ENCODE measurements around the gene TFAP2C. TPM values are rescaled to one million over a fixed set of nuclear protein-coding genes. Genes with fewer than 3 reads are reported as not detected.

Gene TFAP2C
- total RNA-seq, 1 experiment from 2014 or later: not detected

DNA sequence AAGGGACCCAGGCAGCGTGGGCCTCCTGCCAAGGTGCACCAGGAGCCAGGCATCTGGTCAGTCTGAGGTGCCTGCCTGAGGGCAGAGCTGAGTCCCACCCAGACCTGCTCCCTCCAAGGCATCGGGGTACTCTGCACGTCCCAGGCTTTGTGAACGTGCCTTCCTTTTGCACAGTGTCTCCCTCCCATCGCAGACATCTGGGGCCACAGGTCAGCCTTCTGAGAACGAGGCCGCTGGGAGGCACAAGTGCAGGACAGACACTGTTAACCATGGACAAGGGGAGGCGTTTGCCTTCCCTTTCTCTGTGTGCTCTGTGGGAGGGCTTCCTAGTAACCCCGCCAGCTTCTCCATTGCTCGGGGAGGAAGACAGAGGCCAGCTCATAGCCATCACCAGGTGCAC, 47.6 kb downstream of the TFAP2C start:
- Histone ChIP-seq H3K27me3 (ENCODE audit: low read length) (no peaks in the 10 kb centered on the region), H3K4me2 (ENCODE audit: low read depth, low read length, poor library complexity, severe bottlenecking) (no peak overlapping the region), H3K9ac (ENCODE audit: low read length) (no peak overlapping the region), H3K79me2 (ENCODE audit: low read length) (no peaks in the 10 kb centered on the region), H3K4me3 (ENCODE audit: low read length) (no peak overlapping the region), H3K36me3 (ENCODE audit: insufficient read depth, low read length) (no peaks in the 10 kb centered on the region), H2AFZ (ENCODE audit: low read length) (no peak overlapping the region), H3K4me1 (ENCODE audit: low read length) (no peaks in the 10 kb centered on the region), H4K20me1 (ENCODE audit: insufficient read depth, low read depth, low read length) (no peaks in the 10 kb centered on the region), H3K9me2 (replicated peaks; ENCODE audit: insufficient read depth, low read length) (no peaks in the 10 kb centered on the region), H3K27ac (ENCODE audit: low read length) (no peak overlapping the region), H3K9me3 (ENCODE audit: low read length) (no peaks in the 10 kb centered on the region)
- no peak for DNase-seq

DNA sequence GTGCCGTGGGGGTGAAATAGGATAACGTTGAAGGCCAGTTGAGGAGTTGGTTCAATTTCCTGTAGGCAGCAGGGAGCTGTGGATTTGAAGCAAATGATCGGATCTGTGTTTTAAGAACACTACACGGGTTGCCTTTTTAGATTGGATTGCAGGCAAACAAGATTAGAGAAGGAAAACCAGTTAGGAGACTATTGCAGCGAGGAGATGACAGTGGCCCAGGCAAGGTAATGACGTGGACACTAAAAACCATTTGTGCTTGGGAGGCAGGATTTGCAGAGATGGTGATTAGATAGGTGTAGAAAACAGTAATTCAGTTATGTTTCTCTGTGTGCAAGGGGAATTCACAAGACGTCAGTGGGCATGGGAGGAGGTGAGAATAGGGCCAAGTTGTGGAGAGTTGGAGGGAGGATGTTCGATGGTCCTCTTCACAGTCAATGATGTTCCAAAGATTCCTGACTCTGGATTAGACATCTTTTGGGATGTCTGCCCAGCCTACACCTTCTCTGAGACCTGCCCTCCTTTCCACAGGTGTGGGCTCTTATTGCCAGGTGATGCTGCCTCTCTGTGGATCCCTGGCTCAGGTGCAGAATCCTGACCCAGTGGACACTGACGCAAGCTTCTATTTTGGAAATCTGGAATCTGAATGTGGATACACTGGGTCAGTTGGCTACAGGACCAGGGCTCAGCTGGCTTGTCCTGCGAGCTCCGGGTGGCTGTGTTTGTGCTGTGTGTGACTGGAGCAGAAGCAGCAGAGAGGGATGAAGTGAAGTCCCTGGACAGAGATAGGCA, 54.2 kb downstream of the TFAP2C start:
- Histone ChIP-seq H3K36me3 (ENCODE audit: insufficient read depth, low read length) (no peaks in the 10 kb centered on the region), H3K4me1 (ENCODE audit: low read length) (no peaks in the 10 kb centered on the region), H2AFZ (ENCODE audit: low read length) (no peak overlapping the region), H3K27me3 (ENCODE audit: low read length) (no peaks in the 10 kb centered on the region), H3K9me3 (ENCODE audit: low read length) (no peaks in the 10 kb centered on the region), H3K4me3 (ENCODE audit: low read length) (no peak overlapping the region), H3K79me2 (ENCODE audit: low read length) (no peaks in the 10 kb centered on the region), H3K4me2 (ENCODE audit: low read depth, low read length, poor library complexity, severe bottlenecking) (no peak overlapping the region), H4K20me1 (ENCODE audit: insufficient read depth, low read depth, low read length) (no peaks in the 10 kb centered on the region), H3K27ac (ENCODE audit: low read length) (no peak overlapping the region), H3K9ac (ENCODE audit: low read length) (no peak overlapping the region), H3K9me2 (replicated peaks; ENCODE audit: insufficient read depth, low read length) (no peaks in the 10 kb centered on the region)
- DNase-seq: no peak

DNA sequence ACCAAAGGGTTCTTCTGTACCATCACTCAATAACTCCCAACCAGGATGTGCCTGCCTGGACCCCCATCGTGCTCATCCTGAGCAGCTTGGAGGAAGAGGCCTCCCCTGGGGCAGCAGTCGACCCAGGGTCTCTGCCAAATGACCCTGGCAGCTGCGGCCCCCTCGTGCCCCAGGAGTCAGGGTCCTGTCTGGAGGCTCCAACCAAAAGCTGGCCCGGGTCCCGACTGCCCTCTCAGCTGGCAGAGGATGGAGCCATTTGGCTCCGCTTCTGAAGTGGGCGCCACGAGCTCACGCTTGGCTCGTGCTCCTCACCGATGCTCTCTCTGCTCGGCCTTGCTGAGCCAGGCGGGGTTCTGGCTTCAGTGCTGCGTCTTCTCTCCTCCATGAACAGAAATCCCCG, 56.8 kb downstream of the TFAP2C start:
- H3K4me3 ChIP-seq (ENCODE audit: low read length): no peak overlapping the region

DNA sequence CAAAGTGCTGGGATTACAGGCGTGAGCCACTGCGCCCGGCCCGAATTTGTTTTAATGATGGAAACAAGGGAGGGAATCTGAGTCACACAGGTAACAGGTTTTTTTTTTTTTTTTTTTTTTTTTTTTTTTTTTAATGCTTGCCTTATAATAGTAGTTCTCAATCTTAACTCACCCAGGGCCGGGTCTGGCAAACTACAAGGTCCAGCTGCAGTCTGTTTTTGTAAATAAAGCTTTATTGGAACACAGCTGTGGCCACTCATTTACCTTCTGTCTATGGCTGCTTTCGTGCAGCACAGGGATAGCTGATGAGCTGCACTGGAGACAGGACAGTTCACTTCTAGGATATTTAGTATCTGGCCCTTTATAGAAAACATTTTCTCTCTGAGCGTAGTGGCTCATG, 58.0 kb downstream of the TFAP2C start:
- no peak overlapping the region for H3K4me2 ChIP-seq (ENCODE audit: low read depth, low read length, poor library complexity, severe bottlenecking)
- H3K27me3 ChIP-seq (ENCODE audit: low read length): no peaks in the 10 kb centered on the region
- no peak overlapping the region for H3K9ac ChIP-seq (ENCODE audit: low read length)

More for the DNA sequence above, 56.8 kb downstream of the TFAP2C start:
- Histone ChIP-seq H3K36me3 (ENCODE audit: insufficient read depth, low read length) (no peaks in the 10 kb centered on the region), H3K27me3 (ENCODE audit: low read length) (no peaks in the 10 kb centered on the region), H3K9me3 (ENCODE audit: low read length) (no peaks in the 10 kb centered on the region), H3K9me2 (replicated peaks; ENCODE audit: insufficient read depth, low read length) (no peaks in the 10 kb centered on the region), H2AFZ (ENCODE audit: low read length) (no peak overlapping the region), H3K4me2 (ENCODE audit: low read depth, low read length, poor library complexity, severe bottlenecking) (no peak overlapping the region), H3K4me1 (ENCODE audit: low read length) (peaks cover 4% of the 10 kb centered on the region; the same call in 1 of the 2 replicates), H4K20me1 (ENCODE audit: insufficient read depth, low read depth, low read length) (no peaks in the 10 kb centered on the region), H3K79me2 (ENCODE audit: low read length) (no peaks in the 10 kb centered on the region), H3K9ac (ENCODE audit: low read length) (no peak overlapping the region), H3K27ac (ENCODE audit: low read length) (no peak overlapping the region)
- DNase-seq: no peak

DNA sequence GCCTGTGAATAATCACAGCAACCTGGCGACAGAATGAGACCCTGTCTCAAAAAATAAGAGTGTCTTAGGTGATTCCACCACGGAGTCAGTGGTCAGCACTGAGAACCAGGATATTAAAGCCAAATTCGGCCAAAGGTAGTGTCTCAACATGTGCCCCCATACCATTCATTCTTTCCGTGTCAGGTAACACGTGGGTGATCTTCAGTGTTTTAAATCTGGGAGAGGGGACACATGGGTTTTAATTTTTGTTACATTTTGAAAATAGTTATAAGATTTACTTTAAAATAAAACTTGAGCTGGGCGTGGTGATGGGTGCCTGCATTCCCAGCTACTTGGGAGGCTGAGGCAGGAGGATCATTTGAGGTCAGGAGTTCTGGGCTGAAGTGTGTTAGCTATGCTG, 59.0 kb downstream of the TFAP2C start:
- no peaks in the 10 kb centered on the region for H3K9me2 ChIP-seq (replicated peaks; ENCODE audit: insufficient read depth, low read length)
- no peaks in the 10 kb centered on the region for H3K79me2 ChIP-seq (ENCODE audit: low read length)
- H3K4me3 ChIP-seq (ENCODE audit: low read length): no peak overlapping the region
- H3K9me3 ChIP-seq (ENCODE audit: low read length): no peaks in the 10 kb centered on the region
- H3K27ac ChIP-seq (ENCODE audit: low read length): no peak overlapping the region
- no peak for DNase-seq
- peaks cover 4% of the 10 kb centered on the region; the same call in 1 of the 2 replicates for H3K4me1 ChIP-seq (ENCODE audit: low read length)
- H3K4me2 ChIP-seq (ENCODE audit: low read depth, low read length, poor library complexity, severe bottlenecking): no peak overlapping the region
- H4K20me1 ChIP-seq (ENCODE audit: insufficient read depth, low read depth, low read length): no peaks in the 10 kb centered on the region
- no peaks in the 10 kb centered on the region for H3K36me3 ChIP-seq (ENCODE audit: insufficient read depth, low read length)
- no peak overlapping the region for H2AFZ ChIP-seq (ENCODE audit: low read length)
- H3K27me3 ChIP-seq (ENCODE audit: low read length): no peaks in the 10 kb centered on the region
- H3K9ac ChIP-seq (ENCODE audit: low read length): no peak overlapping the region

More for the DNA sequence above, 58.0 kb downstream of the TFAP2C start:
- Histone ChIP-seq H3K9me3 (ENCODE audit: low read length) (no peaks in the 10 kb centered on the region), H4K20me1 (ENCODE audit: insufficient read depth, low read depth, low read length) (no peaks in the 10 kb centered on the region), H3K4me3 (ENCODE audit: low read length) (no peak overlapping the region), H2AFZ (ENCODE audit: low read length) (no peak overlapping the region), H3K27ac (ENCODE audit: low read length) (no peak overlapping the region), H3K79me2 (ENCODE audit: low read length) (no peaks in the 10 kb centered on the region), H3K4me1 (ENCODE audit: low read length) (peaks cover 4% of the 10 kb centered on the region; the same call in 1 of the 2 replicates), H3K36me3 (ENCODE audit: insufficient read depth, low read length) (no peaks in the 10 kb centered on the region), H3K9me2 (replicated peaks; ENCODE audit: insufficient read depth, low read length) (no peaks in the 10 kb centered on the region)
- no peak for DNase-seq

Small RNA genes lying within 50 kb of the gene (small RNA-seq; reads per million reads assigned to genes)
- gene RN7SL170P: not detected
- not detected for gene RNU6-1146P

Other genes starting within 250 kb of the TFAP2C start
- 46.8 and 53.8 TPM in 2 replicates for gene AURKA, start 237.1 kb upstream of the TFAP2C start, total RNA-seq (2014; rRNA removed; shearing (Covaris generic); ENCODE audit: low replicate concordance)
- 41.5 and 75.2 TPM in 2 replicates for gene CSTF1, start 236.7 kb upstream of the TFAP2C start, total RNA-seq (2014; rRNA removed; shearing (Covaris generic); ENCODE audit: low replicate concordance)
- not detected in 2 replicates for gene CASS4, start 217.0 kb upstream of the TFAP2C start, total RNA-seq (2014; rRNA removed; shearing (Covaris generic); ENCODE audit: low replicate concordance)
- 43.3 and 46.0 TPM in 2 replicates for gene RTF2, start 160.7 kb upstream of the TFAP2C start, total RNA-seq (2014; rRNA removed; shearing (Covaris generic); ENCODE audit: low replicate concordance)
- 0.25 TPM in 1 of 2 replicates, not detected in the other for gene FAM209A, start 104.6 kb upstream of the TFAP2C start, total RNA-seq (2014; rRNA removed; shearing (Covaris generic); ENCODE audit: low replicate concordance)
- gene FAM209B, start 96.1 kb upstream of the TFAP2C start, total RNA-seq (2014; rRNA removed; shearing (Covaris generic); ENCODE audit: low replicate concordance): 0.60 TPM in 1 of 2 replicates, not detected in the other